ENCODE measurements around the gene TPRN.
A peak's percentile ranks its signal among the peaks of the same experiment; 100 is the strongest.

The TPRN gene

DNA sequence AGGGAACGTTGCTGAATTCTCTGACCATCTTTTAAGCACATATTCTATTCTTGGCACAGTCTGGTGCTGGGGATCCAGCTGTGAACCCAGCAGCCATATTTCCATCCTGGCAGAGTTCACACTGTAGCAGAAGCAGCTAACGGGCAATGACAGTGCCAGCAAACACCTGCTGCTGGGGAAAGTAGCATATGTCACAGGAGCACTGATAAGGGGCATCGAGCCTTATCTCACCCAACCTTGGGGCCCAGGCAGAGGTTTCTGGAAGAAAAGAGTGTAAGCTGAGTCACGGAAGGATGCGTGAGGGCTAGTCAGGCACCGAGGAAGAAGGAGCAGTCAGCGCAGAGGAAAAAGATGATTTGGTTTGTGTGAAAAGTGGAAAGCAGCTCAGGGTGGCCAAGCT, 6.1 kb upstream of the TPRN start:
- DNase-seq (ENCODE audit: low read depth): no peak

DNA sequence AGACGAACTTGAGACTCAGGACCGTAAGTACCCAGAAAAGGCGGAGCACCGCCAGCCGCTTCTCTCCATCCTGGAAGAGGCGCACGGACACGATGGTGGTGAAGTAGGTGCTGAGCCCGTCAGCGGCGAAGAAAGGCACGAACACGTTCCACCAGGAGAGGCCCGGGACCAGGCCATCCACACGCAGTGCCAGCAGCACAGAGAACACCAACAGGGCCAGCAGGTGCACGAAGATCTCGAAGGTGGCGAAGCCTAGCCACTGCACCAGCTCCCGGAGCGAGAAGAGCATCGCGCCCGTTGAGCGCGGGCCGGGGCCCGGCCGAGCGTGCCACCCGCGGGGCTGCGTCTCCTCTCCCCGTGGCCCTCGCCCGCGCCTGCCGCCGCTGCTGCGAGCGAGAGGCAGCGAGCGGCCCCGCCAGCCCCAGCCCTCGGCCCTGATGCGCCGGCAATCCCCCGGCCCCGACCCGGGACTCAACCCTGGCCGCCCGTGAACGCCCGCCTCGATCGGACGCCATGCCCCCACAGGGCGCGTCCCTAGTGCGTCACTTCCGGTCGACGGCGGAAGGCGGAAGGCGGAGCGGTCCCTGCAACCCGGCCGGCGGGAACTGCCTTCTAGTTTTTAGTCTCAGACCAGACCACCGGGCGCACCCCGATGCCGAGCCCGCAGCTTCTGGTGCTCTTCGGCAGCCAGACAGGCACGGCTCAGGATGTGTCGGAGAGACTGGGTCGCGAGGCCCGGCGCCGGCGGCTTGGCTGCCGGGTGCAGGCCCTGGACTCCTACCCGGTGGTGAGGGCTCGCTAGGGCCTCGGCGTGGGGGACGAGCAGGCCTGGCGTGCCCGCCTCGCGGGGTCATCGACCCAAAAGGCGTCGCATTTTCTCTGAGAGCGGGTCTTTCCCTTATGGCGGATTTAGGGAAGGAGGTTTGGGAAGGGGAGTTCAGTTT, 4.9 kb upstream of the TPRN start, which contains the start of the genes NDOR1 and TMEM203:
NDOR1 (plus strand) TSS at position 575 of the 944 bp plus-strand sequence; CDS start at position 653, 78 bp downstream.
TMEM203 (minus strand) TSS at position 523 of the 944 bp plus-strand sequence; CDS start at position 289, 234 bp downstream.
- DNase-seq (ENCODE audit: low read depth): peak; percentile 93

DNA sequence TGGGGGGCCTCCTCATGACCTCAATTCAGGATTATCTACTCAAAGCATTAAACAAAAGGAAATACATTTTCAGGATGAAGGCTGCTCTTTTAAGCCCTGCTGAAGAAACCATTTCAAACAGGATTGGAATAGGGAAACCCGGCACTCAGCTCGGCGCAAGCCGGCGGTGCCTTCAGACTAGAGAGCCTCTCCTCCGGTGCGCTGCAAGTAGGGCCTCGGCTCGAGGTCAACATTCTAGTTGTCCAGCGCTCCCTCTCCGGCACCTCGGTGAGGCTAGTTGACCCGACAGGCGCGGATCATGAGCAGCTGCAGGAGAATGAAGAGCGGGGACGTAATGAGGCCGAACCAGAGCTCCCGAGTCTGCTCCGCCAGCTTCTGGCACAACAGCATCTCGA, 4.2 kb upstream of the TPRN start:
- no peak for DNase-seq (ENCODE audit: low read depth)

DNA sequence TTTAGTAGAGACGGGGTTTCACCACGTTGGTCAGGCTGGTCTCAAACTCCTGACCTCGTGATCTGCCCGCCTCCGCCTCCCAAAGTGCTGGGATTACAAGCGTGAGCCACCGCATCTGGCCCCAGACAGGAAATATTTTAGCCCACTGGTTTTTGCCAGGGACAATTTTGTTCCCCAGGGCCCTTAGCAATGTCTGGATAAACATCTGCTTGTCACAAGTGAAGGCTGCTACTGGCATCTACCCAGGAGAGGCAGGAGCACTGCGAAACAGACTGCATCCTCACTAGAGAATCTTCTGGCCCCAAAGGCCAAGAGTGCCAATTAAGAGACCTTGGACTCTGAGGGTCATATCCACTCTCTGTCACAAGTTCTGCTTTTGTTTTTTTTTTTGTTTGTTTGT, 2.4 kb upstream of the TPRN start:
- no peak for DNase-seq (ENCODE audit: low read depth)

DNA sequence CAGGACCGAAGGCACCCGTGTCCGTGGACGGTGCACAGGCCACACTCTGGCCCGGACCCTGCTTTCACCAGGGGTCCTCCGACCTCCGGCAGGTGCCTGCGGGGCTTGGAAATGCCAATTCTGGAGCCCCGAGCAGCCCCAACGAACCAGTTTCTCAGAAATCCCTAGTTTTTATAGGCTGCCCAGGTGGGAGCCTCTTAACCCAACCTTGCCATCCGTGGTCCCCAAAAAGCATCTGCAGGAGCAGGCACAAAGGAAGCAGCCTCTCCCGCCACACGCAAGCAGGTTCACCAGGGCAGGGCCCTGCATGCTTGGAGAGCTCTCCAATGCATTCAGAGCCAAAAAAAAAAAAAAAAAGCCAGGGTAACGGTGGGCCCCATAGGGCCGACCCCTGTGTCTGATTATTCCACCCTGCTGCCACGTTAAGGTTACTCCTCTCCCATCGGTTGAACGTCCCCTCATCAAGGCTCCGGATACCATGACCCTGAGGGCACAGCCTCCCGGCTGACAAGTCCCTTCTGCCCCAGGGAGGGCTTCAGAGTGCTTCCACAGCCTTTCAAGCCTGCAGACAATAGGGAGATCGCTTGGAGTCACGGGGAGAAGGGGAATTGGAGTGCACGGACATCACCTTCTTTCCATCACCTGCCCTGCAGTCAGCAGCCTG, 796 bp upstream of the TPRN start:
- no peak for DNase-seq (ENCODE audit: low read depth)

DNA sequence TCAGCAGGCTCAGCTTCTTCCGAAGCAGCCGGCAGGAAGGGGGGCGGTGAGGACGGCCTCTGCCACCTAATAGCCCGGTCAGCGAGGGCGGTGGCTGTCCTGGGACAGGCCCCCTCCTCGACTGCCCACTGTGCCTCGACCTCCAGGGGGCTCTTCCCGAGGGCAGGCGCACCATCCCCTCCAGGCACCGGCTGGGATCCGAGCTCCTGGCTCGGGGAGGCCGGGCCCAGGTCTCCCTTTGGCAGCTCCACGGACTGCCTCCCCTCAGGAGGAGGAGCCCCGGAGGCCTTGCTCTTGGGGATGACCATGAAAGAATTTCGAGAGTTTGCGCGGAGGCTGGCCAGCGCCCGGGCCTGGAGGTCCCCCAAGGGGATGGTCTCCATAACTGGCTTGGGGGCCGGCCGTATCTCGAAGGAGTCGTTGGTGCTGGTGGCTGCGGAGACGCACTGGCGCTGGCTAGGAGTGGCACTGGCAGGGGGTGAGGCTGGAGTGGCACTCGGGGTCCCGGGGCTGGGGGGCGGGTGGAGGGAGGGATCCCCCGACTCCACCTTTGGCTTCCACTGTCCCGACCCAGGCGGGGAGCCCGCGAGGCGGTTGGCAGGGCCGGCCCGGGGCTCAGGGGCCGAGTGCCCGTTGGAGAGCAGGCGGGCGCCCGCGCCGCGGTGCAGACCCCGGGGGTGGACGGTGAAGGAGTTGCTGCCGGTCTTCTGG, 975 bp downstream of the TPRN start:
- no peak for DNase-seq (ENCODE audit: low read depth)

DNA sequence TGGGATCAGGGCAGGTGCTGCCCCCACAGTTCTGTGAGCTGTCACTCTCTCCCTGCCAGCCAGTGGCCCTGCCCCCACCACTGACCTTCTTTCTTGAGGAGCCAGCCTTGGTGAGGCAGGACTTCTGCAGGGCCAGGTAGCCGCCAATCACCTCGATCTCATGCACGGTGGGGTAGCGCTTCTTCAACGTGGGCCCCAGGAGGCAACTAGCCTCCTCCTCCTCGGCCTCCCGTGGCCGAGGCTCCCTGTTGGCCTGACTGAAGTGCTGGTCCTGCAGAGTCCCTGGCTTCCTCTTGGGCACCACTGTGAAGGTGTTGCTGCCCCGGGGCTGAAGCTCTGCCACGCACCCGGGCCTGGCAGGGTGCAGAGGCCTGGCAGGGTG, 1.6 kb downstream of the TPRN start:
- DNase-seq (ENCODE audit: low read depth): no peak

DNA sequence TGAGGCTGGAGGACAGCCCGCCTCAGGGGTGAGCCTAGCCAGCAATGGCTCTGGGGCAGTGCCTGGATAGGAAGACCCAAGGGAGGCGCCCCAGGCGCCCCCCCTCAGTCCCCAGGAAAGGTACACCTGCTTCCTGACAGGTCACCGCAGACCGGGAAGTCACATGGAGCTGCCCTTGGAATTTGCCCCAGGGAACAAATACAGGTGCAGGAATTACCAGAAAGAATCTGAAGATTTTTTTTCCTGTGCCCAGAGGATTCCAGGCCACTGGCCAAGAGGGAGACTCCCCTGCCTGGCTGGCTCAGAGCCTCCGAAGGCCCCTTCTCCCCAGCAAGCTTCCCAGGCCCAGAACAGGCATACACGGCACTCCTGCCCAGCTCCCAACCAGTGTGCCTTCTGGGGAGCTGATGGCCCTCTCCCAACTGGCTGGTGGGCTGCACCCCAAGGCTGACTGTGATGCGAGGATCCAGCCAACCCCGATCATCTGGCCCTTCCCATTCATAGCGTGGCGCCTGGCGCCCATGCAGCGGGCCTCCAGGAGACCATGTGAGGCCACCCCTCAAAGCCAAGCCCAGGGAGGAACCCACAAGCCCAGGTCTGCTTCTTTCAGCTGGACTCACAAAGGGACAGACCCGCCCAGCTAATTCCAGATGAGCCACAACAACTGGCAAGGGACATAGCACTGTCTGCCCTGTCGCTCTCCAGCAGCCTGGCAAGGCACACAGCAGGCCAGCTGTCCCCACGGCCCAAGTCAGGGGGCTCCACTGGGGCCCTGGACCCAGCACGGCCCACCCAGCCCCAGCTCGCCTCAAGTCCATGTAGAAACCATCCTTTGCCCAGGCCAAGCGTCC, 2.3 kb downstream of the TPRN start:
- no peak for DNase-seq (ENCODE audit: low read depth)

DNA sequence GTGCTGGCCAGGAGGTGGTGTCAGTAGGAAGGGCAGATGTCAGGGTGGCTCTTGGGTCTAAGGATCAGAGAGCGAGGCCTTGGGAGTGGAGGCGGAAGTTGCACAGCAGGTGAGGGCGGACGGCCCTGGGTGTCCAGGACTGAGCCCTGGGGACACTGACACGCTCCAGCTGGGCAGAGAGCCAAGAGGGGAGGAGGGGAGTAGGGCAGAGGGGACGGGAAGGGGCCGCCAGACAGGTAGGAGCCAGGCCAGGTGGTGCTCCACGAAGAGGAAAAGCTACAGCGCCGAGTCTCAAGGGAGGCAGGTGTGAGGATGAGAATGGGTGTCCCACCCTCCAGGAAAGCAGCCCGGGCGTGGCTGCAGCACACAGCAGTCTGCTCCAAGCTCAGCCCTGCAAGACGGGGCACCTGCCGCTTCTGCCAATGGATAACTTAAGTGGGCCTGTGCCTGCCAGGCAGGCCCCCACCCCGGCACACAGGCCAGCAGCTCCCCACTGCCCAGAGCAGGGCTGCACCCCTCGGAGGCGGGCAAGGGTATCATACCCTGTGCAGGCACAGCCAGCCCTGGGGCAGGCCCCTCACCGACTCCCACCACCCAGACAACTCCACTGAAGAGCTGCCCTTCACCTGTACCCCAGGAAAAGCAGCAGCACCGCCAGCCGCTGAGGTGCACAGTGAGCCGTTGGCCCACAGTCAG, 4.9 kb downstream of the TPRN start:
- DNase-seq (ENCODE audit: low read depth): no peak

DNA sequence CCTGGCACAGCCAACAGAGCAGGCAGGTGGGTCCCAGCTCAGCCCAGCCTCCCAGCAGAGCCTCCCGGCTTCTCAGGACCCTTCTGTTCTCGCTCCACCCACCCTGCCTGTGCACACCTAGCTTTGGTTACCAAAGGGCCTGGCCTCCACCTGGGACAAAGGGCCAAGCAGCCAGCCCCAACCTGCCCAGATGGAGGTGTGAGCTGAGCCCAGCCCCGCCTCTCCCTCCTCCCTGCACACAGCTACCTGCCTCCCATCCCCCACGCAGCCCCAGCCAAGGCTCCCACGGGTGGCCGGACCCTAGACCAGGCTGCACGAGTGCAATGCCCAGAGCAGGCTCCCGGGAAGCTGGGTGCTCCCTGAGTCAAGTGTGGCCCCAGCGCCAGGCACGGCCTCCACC, 5.6 kb downstream of the TPRN start:
- DNase-seq (ENCODE audit: low read depth): no peak

DNA sequence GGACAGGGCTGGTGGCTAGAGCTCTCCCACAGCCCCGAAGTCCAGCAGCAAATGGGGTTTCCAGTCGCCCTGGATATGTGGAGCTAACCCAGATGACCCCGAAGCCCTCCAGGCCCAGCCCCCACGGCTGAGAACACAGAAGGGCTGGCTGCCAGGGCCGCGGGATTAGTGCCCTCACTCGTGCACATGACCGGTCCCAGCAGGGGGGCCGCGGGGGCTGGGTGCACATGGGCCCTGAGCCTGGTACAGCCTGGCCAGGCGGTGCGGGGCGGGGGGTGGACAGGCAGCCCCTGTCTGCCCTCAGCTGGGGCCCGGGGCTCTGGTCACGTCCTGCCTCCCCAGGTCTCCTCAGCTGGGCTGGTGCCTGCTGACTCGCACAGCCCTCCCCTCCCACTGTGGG, 6.2 kb downstream of the TPRN start:
- DNase-seq (ENCODE audit: low read depth): no peak

DNA sequence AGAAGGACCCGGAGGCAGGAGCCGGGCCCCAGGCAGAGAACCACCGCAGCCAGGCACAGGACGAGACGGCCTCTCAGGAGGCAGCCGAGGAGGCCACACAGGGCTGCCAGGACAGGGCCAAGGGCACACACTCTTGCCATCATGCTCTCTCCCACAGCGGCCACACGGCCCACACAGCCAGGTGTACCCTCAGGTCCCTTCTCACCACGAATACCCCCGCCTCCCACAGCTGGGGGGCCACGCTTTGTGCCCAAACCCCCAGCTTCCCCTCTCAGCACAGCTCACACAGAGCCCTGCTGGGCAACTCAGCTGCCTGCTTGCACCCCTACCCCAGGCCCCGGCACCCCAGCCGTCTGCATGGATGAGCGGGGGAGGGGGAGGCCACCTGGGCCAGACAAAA, 6.8 kb downstream of the TPRN start:
- DNase-seq (ENCODE audit: low read depth): no peak

DNA sequence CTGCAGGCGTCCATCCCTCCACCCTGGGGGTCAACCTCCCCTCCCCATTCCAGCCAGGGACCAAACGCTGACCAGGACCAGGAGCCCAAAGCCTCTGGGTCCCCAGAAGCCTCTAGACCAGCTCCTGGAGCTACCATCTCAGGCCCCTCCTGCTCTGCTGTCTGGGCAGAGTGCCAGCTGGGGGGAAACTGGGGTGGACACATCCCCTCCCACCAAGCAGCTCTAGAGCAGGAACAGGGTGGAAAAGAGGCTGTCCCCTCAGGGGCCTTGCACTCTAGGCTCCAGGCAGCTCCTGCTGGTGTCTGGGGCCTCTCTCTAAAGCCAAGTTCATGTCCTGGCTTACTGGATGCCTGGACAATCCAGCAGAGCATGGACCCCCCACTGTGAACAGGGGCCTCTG, 7.7 kb downstream of the TPRN start:
- DNase-seq (ENCODE audit: low read depth): no peak

DNA sequence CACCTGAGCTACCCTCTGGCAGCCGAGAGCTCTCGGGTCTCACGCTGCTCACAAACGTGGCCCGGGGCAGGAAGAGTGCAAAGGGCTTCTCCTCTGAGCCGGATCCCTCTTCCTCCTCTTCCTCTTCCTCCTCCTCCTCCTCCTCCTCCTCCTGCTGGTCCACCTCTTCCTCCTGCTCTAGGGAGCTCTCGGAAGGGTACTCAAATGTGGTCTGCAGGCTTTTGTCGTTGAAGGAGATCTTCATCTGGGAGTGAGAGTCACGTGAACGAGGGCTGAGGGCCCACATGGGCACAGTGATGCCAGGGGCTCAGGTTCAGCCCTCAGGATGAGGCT, 8.1 kb downstream of the TPRN start:
- DNase-seq (ENCODE audit: low read depth): no peak

DNA sequence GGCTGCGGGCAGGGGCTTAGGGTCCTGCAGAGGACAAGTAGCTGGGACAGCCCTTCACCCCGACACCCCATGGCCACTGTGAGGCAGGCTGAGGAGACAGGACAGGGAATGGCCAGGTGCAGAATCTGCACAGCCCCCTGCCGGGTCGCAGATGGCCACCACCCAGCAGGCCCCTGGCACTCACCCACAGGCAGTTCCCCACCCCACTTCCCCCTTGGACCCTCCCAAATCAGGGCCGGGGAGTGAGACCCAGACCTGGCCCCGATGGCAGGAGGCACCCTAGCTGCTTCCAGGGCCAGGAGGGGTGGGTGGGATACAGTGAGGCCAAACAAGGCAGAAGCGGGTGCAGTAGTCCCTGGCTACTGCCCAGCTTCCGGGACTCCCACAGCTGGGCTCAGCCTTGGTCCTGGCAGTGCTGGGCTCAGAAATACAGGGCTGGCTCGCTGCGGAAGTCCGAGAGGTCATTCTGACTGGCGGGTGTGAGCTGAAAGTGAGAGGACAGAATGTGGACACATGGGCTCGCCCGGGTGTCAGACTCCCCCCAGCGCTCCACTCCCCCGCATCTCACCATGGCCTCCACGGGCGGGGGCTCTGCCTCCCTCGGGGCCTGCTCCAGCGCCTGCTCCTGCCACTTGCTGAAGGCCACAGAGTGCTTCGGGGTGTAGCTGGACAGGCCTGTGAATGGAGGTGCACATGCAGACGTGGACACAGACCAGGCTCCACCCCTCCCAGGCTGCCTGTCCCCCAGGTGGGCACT, 8.7 kb downstream of the TPRN start:
- no peak for DNase-seq (ENCODE audit: low read depth)

DNA sequence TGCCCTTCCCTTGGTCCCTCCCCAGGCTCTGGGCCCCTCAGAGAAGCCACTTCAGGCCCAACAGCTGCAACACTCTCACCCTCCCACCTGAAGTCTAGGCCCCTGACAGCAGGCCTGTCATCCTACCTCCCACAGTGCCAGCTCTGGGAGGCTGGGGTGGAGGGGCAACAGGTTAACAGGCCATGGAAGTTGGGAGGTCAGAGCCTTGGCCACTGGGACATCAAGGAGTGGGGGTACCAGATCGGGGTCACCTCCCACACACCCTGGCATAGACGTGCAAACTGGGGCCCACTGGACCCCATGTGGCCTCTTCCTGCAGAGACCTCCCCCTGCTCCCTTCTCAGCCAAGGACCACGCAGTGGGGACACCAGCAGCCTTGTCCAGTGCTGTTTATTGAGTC, 9.3 kb downstream of the TPRN start:
- DNase-seq (ENCODE audit: low read depth): no peak

DNA sequence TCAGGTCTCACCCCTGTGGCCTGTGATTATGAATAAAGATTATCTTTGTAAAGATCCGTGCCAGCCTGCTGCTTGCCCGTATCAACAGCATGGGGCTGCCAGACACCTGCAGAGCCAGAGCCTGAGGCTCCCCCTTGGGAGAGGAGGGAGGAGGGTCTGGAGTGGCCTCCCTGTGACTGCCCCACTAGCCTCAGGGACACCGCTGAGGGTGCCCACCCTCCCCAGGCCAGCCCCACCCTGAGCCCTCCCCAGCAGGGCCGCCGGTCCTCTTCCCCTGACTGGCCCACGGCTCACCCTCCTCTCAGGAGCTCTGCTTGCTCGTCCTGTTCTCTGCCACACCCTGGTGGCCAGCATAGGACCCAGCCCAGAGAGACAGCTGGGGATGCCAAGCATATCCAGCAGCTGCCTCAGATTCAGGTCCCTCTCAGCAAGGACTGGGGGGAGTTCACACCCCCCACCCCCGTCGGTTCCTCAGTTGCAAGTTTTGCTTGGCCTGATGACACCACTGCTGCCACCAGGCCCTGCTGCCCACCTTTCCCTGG, 10.2 kb downstream of the TPRN start:
- DNase-seq (ENCODE audit: low read depth): no peak

DNA sequence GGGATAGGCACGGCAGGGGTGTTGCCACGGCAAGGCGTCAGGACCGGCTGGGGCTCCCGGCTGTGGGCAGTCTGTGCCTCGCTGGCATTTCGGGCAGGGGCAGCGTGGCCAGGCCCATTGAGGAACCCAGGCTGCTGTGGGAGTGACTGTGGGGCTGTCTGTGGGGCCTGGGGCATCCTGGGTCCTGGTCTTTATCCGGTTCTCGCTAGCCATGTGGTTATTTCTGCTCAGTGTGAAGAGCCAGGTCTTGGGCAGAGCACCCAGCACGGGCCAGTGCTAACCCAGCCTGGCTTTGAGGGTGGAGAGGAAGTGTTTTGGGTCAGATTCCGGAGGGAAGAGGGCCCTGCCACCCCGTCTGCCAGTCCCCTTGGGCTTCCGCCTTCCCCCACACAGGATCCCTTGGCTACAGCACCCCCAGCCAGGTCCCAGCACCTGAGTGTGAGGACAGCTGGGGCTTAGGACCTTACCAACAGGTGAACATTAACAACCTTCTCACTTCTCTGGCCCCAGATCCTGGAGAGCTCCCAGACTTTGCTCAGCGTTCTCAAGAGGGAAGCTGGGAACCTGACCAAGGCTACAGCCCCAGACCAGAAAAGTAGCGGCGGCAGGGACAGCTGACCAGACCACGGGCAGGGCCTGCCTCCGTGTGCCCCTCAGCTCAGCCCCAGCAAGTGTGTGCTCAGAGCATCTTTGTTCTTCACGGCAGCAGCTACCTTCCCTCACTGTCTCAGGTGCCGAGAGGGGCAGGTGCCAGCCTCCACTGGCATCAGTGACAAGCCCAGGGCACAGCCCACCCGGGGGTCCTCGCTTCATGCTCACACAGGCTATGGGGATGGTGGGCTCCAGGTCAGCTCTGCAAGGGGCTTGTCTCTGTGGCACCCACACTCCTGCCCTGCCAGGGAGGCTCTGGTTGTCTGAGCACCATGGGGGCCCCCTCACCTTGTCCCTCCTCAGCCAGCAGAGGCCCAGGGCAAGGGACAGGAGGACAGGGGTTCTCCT, 10.9 kb downstream of the TPRN start:
- no peak for DNase-seq (ENCODE audit: low read depth)
